Stomach (tissue), 9 donors: ENCODE data around the gene OR56B4. TPM values are rescaled to one million over a fixed set of nuclear protein-coding genes. Genes with fewer than 3 reads are reported as not detected.

ENCODE experiments used
- DNase-seq, 2 donors: peaks; one replicate each; pipeline versions ENCODE4 v3.0.0 to v3.0.0-alpha.2; 2013 to 2019
- H3K27ac ChIP-seq, 5 donors: fragments of 200-600 bp in 4 of 5; sonication (generic) in 4 of 5; one replicate each; pipeline ENCODE4 v1.5.1; 2013 to 2019; ENCODE audit warnings: mild to moderate bottlenecking in 1 of 5, moderate library complexity in 1 of 5
- H3K27me3 ChIP-seq, 3 donors: fragments of 200-600 bp; sonication (generic); one replicate each; pipeline ENCODE4 v1.5.1; 2017 to 2019; ENCODE audit warnings: mixed run types in 1 of 3
- H3K36me3 ChIP-seq, 4 donors: fragments of 200-600 bp; sonication (generic); 1 replicate in 3 of 4; 2 replicates in 1 of 4; pipeline ENCODE4 v1.5.1; 2016 to 2019
- H3K4me1 ChIP-seq, 4 donors: fragments of 200-600 bp; sonication (generic); one replicate each; pipeline ENCODE4 v1.5.1; 2016 to 2019
- H3K4me3 ChIP-seq, 4 donors: fragments of 200-600 bp; sonication (generic) in 3 of 4; one replicate each; pipeline ENCODE4 v1.5.1; 2016 to 2019; ENCODE audit warnings: mild to moderate bottlenecking in 1 of 4
- H3K9me3 ChIP-seq, 4 donors: fragments of 200-600 bp; sonication (generic); one replicate each; pipeline ENCODE4 v1.5.1; 2016 to 2019
- EP300 ChIP-seq: sonication (generic); formaldehyde crosslinking; IDR thresholded peaks from one replicate; pipeline ENCODE4 v1.6.1; 2017; ENCODE audit warnings: antibody characterized with exemption
- POLR2A ChIP-seq, 4 donors: fragments of 450-650 bp; IDR thresholded peaks; one replicate each; pipeline ENCODE4 v1.6.1; 2016; ENCODE audit warnings: antibody characterized with exemption in 4 of 4, control low read depth in 2 of 4, mild to moderate bottlenecking in 1 of 4, moderate library complexity in 1 of 4
- POLR2AphosphoS5 ChIP-seq, 3 donors: sonication (generic); formaldehyde crosslinking; IDR thresholded peaks; one replicate each; pipeline ENCODE4 v1.6.1; 2016; ENCODE audit warnings: antibody characterized with exemption in 3 of 3
- WGBS, 5 donors: extraction: QIAGEN DNeasy Blood & Tissue Kit in 3 of 5; methylation state at CpG; one replicate each; pipeline versions ENCODE4 v1.1.5 to v1.1.7; 2013 to 2018; 5-methylcytosine and 5-hydroxymethylcytosine counted together
- intact Hi-C: fragments of 100-400 bp; cut with DNase I; formaldehyde crosslinking; loops from one replicate; pipeline ENCODE4 v1.15.1; 2023; ENCODE audit warnings: low total_unique reads
- polyA plus RNA-seq, 3 donors: library from polyadenylated mRNA; stranded (reverse); fragments of 200-250 nt; gene quantifications; one replicate each; pipeline ENCODE4 v1.2.3, GENCODE V29; 2013
- total RNA-seq, 5 donors: library from RNA; depleted of rRNA; stranded (reverse); fragments of >200 nt; gene quantifications; one replicate each; pipeline versions ENCODE4 v1.1.0 to v1.2.3, GENCODE V29; 2014 to 2016
- TF ChIP-seq, protein P1 (sequence below), 7 experiments: fragments of 450-650 bp in 4 of 7; fragments of 200-600 bp in 3 of 7; sonication (generic) in 3 of 7; IDR thresholded peaks; one replicate each; pipeline ENCODE4 v1.5.1; 2016 to 2019; ENCODE audit warnings: antibody characterized with exemption in 7 of 7, control low read depth in 2 of 7, mild to moderate bottlenecking in 1 of 7
- donor health status: healthy with polysubstance abuse.
- donor health status: Bipolar disorder and iron deficiency.
- donor health status: healthy.

The OR56B4 gene
- total and polyA plus RNA-seq, 8 donors, result 0.61 TPM; not detected in 7

DNA sequence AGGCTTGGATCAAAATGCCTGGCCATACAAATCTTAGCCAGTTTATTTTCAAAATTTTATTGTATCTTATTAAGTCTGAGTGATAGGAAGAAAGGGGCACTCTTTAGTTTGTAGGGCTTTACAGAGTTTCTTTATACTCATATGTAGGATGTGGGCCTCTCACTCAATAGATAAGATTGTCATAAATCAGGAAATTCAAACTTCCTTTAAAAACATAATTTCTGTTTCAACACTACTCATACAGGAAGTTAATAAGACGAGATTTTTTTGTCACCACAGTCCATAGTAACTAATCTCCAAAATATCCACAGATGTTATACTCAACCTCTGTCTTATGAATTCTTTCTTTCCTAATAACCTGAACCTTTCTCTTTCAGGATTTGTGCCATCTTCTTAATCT, 13.3 kb upstream of the OR56B4 start:
- H3K4me3 ChIP-seq, result no peak overlapping the region
- 13 to 43% (median 26%) methylated on average over 1 of the region's 1 CpG for WGBS, 5 donors
- intact Hi-C loops, result no loop called here
- H3K27ac ChIP-seq, result no peak overlapping the region
- no peak for TF ChIP-seq EP300
- no peak for TF ChIP-seq POLR2AphosphoS5 (IDR thresholded peaks at IDR 0.05)
- TF ChIP-seq, protein P1, sequence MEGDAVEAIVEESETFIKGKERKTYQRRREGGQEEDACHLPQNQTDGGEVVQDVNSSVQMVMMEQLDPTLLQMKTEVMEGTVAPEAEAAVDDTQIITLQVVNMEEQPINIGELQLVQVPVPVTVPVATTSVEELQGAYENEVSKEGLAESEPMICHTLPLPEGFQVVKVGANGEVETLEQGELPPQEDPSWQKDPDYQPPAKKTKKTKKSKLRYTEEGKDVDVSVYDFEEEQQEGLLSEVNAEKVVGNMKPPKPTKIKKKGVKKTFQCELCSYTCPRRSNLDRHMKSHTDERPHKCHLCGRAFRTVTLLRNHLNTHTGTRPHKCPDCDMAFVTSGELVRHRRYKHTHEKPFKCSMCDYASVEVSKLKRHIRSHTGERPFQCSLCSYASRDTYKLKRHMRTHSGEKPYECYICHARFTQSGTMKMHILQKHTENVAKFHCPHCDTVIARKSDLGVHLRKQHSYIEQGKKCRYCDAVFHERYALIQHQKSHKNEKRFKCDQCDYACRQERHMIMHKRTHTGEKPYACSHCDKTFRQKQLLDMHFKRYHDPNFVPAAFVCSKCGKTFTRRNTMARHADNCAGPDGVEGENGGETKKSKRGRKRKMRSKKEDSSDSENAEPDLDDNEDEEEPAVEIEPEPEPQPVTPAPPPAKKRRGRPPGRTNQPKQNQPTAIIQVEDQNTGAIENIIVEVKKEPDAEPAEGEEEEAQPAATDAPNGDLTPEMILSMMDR (IDR thresholded peaks at IDR 0.05), result no peak
- TF ChIP-seq POLR2A (IDR thresholded peaks at IDR 0.05), result no peak
- H3K36me3 ChIP-seq, result no peaks in the 10 kb centered on the region
- no peak for DNase-seq
- H3K9me3 ChIP-seq, result no peaks in the 10 kb centered on the region
- H3K4me1 ChIP-seq, result no peaks in the 10 kb centered on the region
- H3K27me3 ChIP-seq, result no peaks in the 10 kb centered on the region

DNA sequence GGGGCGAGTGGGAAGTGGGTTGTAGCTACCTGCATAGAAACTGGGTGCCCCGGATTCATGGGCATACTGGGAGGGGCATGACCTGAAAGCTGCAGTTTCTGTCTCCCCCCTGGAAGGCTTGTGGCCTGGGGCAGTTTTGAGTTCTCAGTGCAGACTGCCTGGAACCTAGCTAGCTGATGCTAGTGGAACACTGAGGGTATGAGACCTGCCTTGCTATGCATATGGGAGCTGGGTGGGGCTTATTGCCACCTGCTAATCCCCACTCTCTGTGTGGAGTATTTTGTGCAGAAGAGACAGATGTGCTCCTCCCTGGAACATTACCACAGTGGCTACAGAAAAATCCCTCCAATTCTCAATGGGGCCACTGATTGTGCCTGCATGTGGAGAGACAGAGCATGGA, 11.7 kb upstream of the OR56B4 start:
- Histone ChIP-seq H3K27me3 (no peaks in the 10 kb centered on the region), H3K4me3 (no peak overlapping the region), H3K4me1 (no peaks in the 10 kb centered on the region), H3K27ac (no peak overlapping the region), H3K9me3 (no peaks in the 10 kb centered on the region), H3K36me3 (no peaks in the 10 kb centered on the region)
- WGBS, 5 donors, result 70 to 83% (median 77%) methylated on average over 2 of the region's 2 CpGs
- no peak for DNase-seq
- intact Hi-C loops, result no loop called here
- no peak for TF ChIP-seq POLR2AphosphoS5 (IDR thresholded peaks at IDR 0.05)
- no peak for TF ChIP-seq EP300
- no peak for TF ChIP-seq POLR2A (IDR thresholded peaks at IDR 0.05)
- TF ChIP-seq, protein P1 (IDR thresholded peaks at IDR 0.05), result no peak

DNA sequence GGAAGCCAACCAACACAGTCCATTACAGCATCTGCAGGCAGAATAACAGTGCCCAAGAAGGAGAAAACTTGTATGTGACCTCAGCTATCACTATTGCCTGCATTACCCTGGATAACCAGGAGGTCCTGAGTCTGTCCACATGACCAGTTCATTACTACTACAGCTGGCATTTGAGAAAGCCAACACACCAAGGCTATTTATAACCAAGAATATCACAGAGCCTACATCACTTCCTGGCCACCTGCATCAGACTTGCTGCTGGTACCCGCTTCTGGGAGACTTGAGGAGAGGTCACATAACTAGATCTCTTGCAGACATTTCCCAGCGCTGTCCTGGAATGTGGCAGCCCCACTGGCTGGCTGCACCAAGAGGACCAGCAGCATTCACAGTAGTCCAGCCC, 11.1 kb upstream of the OR56B4 start:
- DNase-seq, result peak in 1 of 2 donors; percentile 5
- H3K9me3 ChIP-seq, result no peaks in the 10 kb centered on the region
- H3K36me3 ChIP-seq, result no peaks in the 10 kb centered on the region
- H3K27ac ChIP-seq, result no peak overlapping the region
- intact Hi-C loops, result no loop called here
- H3K4me3 ChIP-seq, result no peak overlapping the region
- H3K4me1 ChIP-seq, result no peaks in the 10 kb centered on the region
- TF ChIP-seq POLR2AphosphoS5 (IDR thresholded peaks at IDR 0.05) (no peak), POLR2A (IDR thresholded peaks at IDR 0.05) (no peak)
- TF ChIP-seq, protein P1 (IDR thresholded peaks at IDR 0.05), result no peak
- no peaks in the 10 kb centered on the region for H3K27me3 ChIP-seq
- 73 to 100% (median 86%) methylated on average over 1 to 2 of the region's 2 CpGs for WGBS, 5 donors

DNA sequence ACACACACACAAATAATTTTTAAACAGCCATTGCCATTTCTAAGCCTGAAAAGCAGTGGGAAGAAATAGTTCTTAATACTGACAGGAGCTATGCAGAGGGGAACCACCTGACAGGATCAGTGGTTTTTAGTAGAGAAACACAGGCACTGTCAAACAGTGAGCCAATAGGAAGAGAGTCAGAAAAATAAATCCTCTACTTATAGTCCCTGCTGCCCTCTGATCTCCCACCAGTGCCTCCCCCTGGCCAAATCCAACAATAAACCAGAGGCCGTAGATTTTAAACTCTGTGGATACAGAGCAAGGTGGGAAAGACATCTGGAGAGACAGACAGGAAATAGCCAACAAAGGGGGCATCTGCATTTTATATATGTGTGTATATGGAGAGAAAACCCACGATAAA, 7.9 kb upstream of the OR56B4 start:
- no peak for DNase-seq
- no peaks in the 10 kb centered on the region for H3K4me1 ChIP-seq
- H3K4me3 ChIP-seq, result no peak overlapping the region
- H3K9me3 ChIP-seq, result no peaks in the 10 kb centered on the region
- TF ChIP-seq, protein P1 (IDR thresholded peaks at IDR 0.05), result no peak
- no peak for TF ChIP-seq EP300
- no peak for TF ChIP-seq POLR2A (IDR thresholded peaks at IDR 0.05)
- no peak for TF ChIP-seq POLR2AphosphoS5 (IDR thresholded peaks at IDR 0.05)
- no peaks in the 10 kb centered on the region for H3K36me3 ChIP-seq
- no peak overlapping the region for H3K27ac ChIP-seq
- 33 to 64% (median 60%) methylated on average over 2 of the region's 2 CpGs for WGBS, 5 donors
- intact Hi-C loops, result no loop called here
- H3K27me3 ChIP-seq, result no peaks in the 10 kb centered on the region
